GM15510 (cell line): ENCODE measurements around the gene METRNL.
A peak's percentile ranks its signal among the peaks of the same experiment; 100 is the strongest.

Experiments used
- POLR2A ChIP-seq: IDR thresholded peaks from 3 replicates; pipeline ENCODE4 v1.6.1; 2011; ENCODE audit warnings: borderline replicate concordance; ENCODE audit not compliant: insufficient read length; ENCODE audit errors: extremely low read depth

The METRNL gene

GRCh38 chr17:83079352-83079747 is at the start of gene METRNL:
TSS of gene METRNL (plus strand) at chr17:83079609. CDS start at chr17:83079816, 207 bp downstream.
- TF ChIP-seq POLR2A = peak; percentile 67

- TF ChIP-seq POLR2A = no peak
These were observed 49.0 kb upstream of the METRNL start for GRCh38 chr17:83030432-83030831.

DNA sequence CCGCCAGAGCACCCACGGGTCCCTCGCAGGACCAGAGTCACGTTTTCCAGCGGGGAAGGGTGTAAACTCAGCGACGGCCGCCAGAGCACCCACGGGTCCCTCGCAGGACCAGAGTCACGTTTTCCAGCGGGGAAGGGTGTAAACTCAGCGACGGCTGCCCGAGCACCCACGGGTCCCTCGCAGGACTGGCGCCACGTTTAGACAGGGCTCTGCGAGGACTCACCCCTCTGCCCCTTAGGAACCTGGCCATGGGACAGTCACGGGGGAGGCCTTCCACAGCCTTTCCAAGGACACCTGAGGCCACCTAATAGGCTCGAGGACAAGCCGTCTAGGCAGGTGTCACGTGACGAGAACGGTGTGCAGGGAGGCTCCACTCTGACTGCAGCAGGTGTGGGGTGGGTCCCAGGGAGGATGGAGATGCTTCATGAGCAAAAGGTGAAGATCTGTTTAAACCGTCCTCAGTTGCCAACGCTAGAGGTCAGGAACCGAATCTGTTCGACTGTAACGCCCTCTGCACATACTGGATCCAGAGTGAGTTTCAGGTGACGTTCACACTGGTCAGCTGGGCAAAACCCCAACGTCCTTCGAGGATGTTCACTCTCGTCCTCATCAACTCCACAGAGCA is 48.0 kb upstream of the METRNL start:
- TF ChIP-seq POLR2A = no peak

DNA sequence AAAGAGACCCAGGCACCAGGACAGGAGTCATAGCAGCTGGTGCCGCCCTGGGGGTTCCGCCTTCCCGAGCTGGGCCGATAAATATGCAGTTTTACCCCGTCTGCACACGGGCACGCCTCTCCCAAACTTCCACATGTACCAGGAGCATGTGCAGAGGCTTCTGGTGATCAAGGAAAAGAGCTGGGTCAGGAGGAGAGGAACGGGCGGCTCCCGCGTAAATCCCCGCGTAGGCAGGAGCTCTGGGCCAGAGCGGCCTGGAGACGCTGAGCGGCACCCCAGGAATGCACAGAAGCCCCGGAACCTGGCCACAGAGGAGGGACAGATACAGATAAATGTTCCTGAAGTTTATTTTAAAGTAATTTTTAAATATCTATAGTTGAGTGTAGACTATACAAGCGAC is 46.6 kb upstream of the METRNL start:
- no peak for TF ChIP-seq POLR2A

DNA sequence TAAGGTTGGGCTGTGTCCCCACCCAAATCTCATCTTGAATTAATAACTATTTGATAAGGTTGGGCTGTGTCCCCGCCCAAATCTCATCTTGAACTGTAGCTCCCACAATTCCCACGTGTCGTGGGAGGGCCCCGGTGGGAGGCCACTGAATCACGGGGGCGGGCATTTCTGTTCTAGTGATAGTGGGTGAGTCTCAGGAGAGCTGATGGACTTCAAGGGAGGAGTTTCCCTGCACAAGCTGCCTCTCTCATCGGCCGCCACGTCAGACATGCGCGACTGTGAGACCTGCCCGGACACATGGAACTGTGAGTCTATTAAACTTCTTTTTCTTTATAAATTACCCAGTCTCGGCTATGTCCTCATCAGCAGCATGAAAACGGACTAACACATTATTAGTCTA is 44.9 kb upstream of the METRNL start:
- no peak for TF ChIP-seq POLR2A

DNA sequence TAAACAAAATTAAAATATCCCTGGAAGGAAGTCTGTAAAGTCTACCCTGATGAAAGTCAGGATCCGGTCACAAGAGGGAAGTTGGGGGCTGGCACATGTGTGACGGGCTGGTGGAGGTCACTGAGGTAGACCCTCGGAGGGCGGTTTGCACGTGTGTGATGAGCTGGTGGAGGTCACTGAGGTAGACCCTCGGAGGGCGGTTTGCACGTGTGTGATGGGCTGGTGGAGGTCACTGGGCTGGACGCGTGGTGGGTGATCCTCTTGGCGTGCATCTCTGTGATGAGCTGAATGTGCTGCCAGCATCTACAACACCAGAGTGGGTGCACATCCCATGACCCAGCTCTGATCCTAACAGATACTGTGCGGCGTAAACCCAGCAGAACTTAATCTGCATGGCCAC is 43.7 kb upstream of the METRNL start:
- no peak for TF ChIP-seq POLR2A

GRCh38 chr17:83036193-83036592 is 43.2 kb upstream of the METRNL start:
- no peak for TF ChIP-seq POLR2A

GRCh38 chr17:83036666-83037065 is 42.7 kb upstream of the METRNL start:
- no peak for TF ChIP-seq POLR2A

DNA sequence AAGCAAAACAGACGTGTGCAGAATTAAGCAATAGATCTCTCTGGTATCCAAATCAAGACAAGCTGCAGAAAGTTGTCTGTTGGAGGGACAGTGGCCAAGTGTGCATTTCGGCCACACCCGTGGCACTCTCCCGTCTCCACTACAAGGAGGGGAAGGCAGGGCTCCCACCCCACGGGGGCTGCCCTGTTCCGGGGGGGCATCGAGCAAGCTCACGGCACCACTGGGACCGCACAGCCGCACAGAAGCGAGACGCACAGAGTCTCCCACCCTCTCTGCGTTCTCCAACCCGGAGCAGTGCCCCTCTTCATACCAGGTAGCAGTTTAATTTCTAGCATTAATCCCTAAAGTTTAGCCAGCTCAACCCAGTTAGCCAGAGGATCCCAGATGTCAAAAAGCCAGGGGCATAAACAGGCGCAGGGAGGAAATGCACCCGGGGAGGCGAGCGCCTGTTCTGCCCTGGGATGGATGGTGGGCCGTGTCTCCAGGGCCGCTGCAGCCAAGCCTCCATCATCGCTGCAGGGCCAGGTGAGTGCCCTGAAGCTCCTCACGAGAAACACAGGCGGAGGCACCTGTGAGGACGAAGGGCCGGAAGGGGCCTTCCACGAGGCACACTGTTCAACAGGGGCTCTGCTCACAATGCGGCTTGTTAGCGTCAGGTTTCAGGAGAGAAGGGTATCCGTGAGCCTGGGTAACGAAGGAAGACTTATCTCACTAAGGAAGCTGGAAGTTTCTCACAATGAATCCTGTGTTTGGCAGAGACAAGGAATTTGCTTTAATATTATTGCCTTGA is 42.1 kb upstream of the METRNL start:
- no peak for TF ChIP-seq POLR2A

DNA sequence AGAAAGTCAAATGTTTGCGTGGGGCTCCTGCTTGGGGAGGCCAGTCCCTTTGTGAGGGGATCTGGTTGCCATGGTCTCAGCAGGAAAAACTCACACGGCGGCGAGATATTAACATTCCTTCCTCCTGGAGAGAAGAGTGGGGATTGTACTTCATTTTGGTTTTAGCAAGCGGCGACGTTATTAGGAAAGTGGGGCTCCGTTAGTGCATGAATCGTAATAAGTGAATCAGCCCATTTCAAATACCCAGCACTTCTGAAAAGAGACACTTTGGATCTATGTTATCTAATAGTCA is 41.6 kb upstream of the METRNL start:
- TF ChIP-seq POLR2A = no peak

DNA sequence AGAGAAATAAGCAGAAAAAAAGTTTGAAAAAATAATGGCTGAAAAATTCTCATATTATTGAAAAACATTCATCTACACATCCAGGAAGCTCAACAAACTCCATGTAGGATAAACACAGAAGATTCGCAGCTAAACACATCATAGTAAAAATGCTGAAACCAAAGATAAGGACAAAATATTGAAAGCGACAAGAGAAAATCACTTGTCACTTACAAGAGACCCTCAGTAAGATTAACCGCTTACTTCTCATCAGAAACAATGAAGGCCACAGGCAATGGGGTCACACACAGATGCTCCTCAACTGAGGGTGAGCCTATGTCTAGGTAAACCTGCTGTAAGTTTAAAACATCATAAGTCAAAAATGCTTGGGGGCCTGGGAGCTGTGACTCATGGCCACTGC is 38.1 kb upstream of the METRNL start:
- no peak for TF ChIP-seq POLR2A

GRCh38 chr17:83042522-83043158 is 36.8 kb upstream of the METRNL start:
- TF ChIP-seq POLR2A = no peak

DNA sequence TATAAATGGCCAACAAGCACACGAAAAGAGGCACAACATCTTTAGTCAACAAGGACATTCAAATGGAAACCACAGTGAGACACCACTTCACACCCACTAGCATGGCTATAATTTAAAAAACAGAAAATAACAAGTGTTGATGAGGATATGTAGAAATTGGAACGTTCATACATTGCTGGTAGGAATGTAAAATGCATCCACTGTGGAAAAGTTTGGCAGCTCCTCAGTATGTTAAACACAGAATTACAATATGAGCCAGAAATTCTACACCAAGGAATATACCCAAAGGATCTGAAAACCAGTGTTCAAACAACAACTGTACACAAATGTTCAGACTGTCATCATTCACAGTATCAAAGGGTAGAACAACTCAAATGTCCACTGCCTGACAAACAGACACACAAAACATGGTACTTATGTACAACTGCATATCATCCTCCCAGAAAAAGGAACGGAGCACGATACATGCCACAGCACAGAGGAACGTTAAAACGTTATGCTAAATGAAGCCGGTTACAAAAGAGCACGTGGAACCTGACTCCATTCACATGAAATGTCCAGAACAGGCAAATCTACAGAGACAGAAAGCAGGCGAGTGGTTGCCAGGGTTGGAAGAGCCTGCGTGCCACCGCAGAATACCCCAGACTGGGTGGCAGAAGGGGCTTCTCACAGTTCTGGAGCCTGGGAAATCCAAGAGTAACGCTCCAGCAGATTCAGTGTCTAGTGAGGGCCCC is 32.8 kb upstream of the METRNL start:
- no peak for TF ChIP-seq POLR2A

DNA sequence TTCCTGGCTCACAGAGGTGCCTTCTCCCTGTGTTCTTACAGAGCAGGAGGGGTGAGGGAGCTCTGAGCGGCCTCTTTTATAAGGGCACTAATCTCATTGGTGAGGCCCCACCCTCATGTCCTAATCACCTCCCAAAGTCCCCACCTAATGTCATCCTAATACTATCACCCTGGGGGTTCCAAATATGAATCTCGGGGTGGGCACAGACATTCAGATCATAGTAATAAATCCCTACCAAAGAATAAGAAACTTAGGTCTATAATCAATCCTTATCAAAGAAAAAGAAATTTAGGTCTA is 32.3 kb upstream of the METRNL start:
- no peak for TF ChIP-seq POLR2A

DNA sequence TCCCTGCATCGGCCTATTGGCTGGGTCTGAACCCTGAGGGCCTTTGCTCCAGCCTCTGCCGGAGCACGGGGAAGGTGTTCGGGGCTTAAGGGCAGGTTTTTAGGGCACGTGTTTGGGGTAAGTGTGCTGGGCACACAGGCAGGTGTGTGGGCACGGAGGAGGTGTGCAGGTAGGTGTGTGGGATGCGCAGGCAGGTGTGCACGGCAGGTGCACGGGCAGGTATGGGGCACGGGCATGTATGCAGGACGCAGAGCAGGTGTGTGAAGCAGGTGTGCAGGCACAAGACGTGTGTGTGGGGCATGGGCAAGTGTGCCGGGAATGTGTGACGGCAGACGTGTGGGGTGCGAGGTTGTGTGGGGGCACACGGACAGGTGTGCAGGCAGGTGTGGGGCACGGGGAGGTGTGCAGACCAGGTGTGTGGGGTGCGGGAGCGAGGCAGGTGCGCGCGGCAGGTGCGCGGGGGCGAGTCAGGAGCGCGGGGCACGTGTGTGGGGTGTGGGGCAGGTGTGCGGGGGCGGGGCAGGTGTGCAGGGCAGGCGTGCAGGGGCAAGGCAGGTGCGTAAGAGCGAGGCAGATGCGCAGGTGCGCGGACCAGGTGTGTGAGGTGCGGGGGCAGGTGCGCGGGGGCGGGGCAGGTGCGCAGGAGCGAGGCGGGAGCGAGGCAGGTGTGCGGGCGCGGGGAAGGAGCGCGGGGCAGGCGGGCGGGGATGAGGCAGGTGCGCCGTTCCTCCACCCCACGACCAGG is 28.6 kb upstream of the METRNL start:
- TF ChIP-seq POLR2A = no peak

GRCh38 chr17:83051396-83052240 is 27.8 kb upstream of the METRNL start:
- TF ChIP-seq POLR2A = peak; percentile 91
